ENCODE data around the gene ACSF3.
A peak's percentile ranks its signal among the peaks of the same experiment; 100 is the strongest.

The ACSF3 gene

DNA sequence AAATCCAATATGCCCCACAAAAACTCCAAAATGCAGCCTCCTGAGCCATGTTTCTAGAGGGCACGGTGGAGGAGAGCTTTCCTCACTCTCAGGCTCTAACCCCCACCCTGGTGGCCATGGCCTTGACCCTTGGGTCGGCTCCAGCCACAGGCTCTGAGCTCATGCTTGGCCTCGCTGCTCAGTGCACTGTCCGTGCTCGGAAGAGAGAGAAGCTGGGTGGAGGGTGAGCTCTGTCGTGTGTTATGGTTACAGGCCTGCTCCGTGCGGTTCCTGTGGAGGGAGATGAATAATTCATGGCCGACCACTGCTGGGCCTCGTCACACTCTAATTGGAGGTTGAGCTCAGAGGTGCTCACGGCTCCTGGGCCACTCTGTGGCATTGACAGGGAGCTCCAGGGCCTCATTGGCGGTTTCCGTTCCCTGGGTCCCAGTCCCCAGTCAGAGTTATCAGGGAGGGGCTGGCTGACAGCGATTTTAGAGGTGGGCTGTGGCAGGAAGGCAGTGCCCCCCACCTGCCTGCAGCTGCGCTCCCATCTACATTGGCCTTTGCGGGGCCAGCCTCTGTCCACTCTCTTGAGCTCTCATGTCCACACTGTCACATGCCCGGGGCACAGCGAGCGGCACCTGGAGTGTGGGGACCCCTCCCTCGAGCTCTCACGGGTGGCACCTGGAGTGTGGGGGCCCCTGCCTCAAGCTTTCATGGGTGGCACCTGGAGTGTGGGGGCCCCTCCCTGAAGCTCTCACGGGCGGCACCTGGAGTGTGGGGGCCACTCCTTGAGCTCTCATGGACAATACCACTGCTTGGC is 24.9 kb downstream of the ACSF3 start:
- ChIA-PET POLR2A (interaction anchor here (1.1 kb wide), 1 partner anchor 87 kb away, joined by 3 read pairs; no protein-coding TSS in a partner anchor), CTCF (interaction anchor here (0.5 to 1.5 kb wide), 9 partner anchors 15 to 161 kb away, joined by 3 to 5 read pairs (median 3); no protein-coding TSS in a partner anchor)
- H3K27me3 ChIP-seq (replicated peaks in 2 of 5; ENCODE audit: control insufficient read depth in 4 of 5, insufficient read depth in 5 of 5, low read length in 4 of 5), result no peaks in the 10 kb centered on the region
- H3K4me3 ChIP-seq (ENCODE audit: control insufficient read depth in 1 of 7, extremely low read depth in 1 of 7, insufficient read depth in 4 of 7, low read depth in 2 of 7, low read length in 6 of 7), result peak overlapping the region in 2 of 7 experiments; percentile 7 to 11
- H3K36me3 ChIP-seq (ENCODE audit: control insufficient read depth in 4 of 4, insufficient read depth in 4 of 4, low read length in 3 of 4), result peaks cover 0 to 80% (median 41%) of the 10 kb centered on the region in 4 experiments
- DNase-seq, result peak; percentile 34 to 81 (median 67)
- peaks cover 10 to 66% (median 65%) of the 10 kb centered on the region in 4 experiments for H3K4me1 ChIP-seq (ENCODE audit: control extremely low read depth in 1 of 4, control insufficient read depth in 4 of 4, insufficient read depth in 4 of 4, low read length in 3 of 4)
- H3K9me3 ChIP-seq (ENCODE audit: control extremely low read depth in 1 of 5, control insufficient read depth in 4 of 5, insufficient read depth in 2 of 5, low read depth in 1 of 5, low read length in 4 of 5), result no peaks in the 10 kb centered on the region
- H3K27ac ChIP-seq (ENCODE audit: insufficient read depth in 1 of 2, low read depth in 1 of 2, low read length in 2 of 2, poor library complexity in 1 of 2, severe bottlenecking in 2 of 2), result peak overlapping the region in 1 of 2 experiments; percentile 49
- 46% methylated on average over 15 of the region's 23 CpGs for WGBS (ENCODE audit: insufficient coverage)

DNA sequence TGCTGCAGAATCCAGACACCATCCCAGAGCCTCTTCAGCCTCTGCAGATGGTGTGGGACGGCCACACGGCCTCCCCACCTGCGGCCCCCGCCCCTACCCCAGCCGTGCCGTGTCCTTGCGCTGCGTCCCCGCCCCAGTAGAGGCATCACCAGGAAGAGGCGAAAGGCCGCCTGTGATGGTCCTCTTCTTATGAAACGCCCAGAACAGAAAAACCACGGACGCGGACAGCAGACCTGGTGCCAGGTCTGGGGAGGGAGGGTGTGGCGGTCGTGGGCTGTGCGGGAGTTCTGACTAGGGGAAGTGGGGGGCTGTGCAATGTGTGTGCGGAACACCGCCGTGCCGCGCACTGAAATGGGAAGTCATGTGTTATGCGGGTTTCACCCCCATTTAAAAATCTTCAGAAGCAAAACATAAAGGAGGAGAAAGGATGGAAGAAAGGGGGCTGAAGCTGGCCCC is 25.5 kb downstream of the ACSF3 start:
- Histone ChIP-seq H3K27me3 (replicated peaks in 2 of 5; ENCODE audit: control insufficient read depth in 4 of 5, insufficient read depth in 5 of 5, low read length in 4 of 5) (no peaks in the 10 kb centered on the region), H3K27ac (ENCODE audit: insufficient read depth in 1 of 2, low read depth in 1 of 2, low read length in 2 of 2, poor library complexity in 1 of 2, severe bottlenecking in 2 of 2) (no peak overlapping the region), H3K36me3 (ENCODE audit: control insufficient read depth in 4 of 4, insufficient read depth in 4 of 4, low read length in 3 of 4) (peaks cover 3 to 80% (median 45%) of the 10 kb centered on the region in 4 experiments), H3K4me3 (ENCODE audit: control insufficient read depth in 1 of 7, extremely low read depth in 1 of 7, insufficient read depth in 4 of 7, low read depth in 2 of 7, low read length in 6 of 7) (peak overlapping the region in 2 of 7 experiments; percentile 7 to 11), H3K9me3 (ENCODE audit: control extremely low read depth in 1 of 5, control insufficient read depth in 4 of 5, insufficient read depth in 2 of 5, low read depth in 1 of 5, low read length in 4 of 5) (no peaks in the 10 kb centered on the region), H3K4me1 (ENCODE audit: control extremely low read depth in 1 of 4, control insufficient read depth in 4 of 4, insufficient read depth in 4 of 4, low read length in 3 of 4) (peaks cover 10 to 60% (median 59%) of the 10 kb centered on the region in 4 experiments)
- peak; percentile 48 to 87 (median 81) for DNase-seq
- POLR2A ChIA-PET, result interaction anchor here (1.1 kb wide), 1 partner anchor 87 kb away, joined by 3 read pairs; no protein-coding TSS in a partner anchor
- WGBS (ENCODE audit: insufficient coverage), result 19% methylated on average over 14 of the region's 24 CpGs
- CTCF ChIA-PET, result interaction anchor here (1.1 to 1.5 kb wide), 4 partner anchors 16 to 94 kb away, joined by 3 to 5 read pairs (median 4); no protein-coding TSS in a partner anchor

DNA sequence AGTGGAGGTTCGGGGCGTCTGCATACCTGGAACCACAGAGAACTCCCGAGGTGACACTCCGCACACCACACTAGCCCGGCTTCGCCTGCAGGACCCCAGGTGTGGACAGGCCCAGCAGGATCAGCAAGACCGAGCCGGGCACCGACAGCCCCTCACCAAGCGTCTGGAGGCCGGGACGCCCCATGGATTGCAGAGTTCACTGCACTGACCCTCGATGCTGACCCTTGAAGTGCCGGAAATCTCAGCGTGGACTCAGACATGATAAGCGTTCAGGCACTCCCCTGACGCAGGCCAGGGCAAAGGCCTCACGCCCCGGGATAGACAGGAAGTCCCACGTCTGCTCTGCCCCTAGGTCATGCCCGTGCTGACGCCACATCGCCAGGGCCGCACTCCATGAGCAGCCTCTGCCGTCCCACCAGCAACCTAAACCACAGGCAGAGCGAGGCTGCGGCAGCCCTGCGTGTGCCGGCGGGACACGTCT is 26.0 kb downstream of the ACSF3 start:
- POLR2A ChIA-PET, result no interaction called here
- DNase-seq, result no peak
- H3K9me3 ChIP-seq (ENCODE audit: control extremely low read depth in 1 of 5, control insufficient read depth in 4 of 5, insufficient read depth in 2 of 5, low read depth in 1 of 5, low read length in 4 of 5), result peaks cover 0 to 2% (median 0%) of the 10 kb centered on the region in 5 experiments
- CTCF ChIA-PET, result no interaction called here
- no peaks in the 10 kb centered on the region for H3K27me3 ChIP-seq (replicated peaks in 2 of 5; ENCODE audit: control insufficient read depth in 4 of 5, insufficient read depth in 5 of 5, low read length in 4 of 5)
- peaks cover 8 to 54% (median 54%) of the 10 kb centered on the region in 4 experiments for H3K4me1 ChIP-seq (ENCODE audit: control extremely low read depth in 1 of 4, control insufficient read depth in 4 of 4, insufficient read depth in 4 of 4, low read length in 3 of 4)
- peaks cover 8 to 80% (median 48%) of the 10 kb centered on the region in 4 experiments for H3K36me3 ChIP-seq (ENCODE audit: control insufficient read depth in 4 of 4, insufficient read depth in 4 of 4, low read length in 3 of 4)
- no peak overlapping the region for H3K27ac ChIP-seq (ENCODE audit: insufficient read depth in 1 of 2, low read depth in 1 of 2, low read length in 2 of 2, poor library complexity in 1 of 2, severe bottlenecking in 2 of 2)
- peak overlapping the region in 1 of 7 experiments; percentile 1 for H3K4me3 ChIP-seq (ENCODE audit: control insufficient read depth in 1 of 7, extremely low read depth in 1 of 7, insufficient read depth in 4 of 7, low read depth in 2 of 7, low read length in 6 of 7)
- 88% methylated on average over 30 of the region's 31 CpGs for WGBS (ENCODE audit: insufficient coverage)

DNA sequence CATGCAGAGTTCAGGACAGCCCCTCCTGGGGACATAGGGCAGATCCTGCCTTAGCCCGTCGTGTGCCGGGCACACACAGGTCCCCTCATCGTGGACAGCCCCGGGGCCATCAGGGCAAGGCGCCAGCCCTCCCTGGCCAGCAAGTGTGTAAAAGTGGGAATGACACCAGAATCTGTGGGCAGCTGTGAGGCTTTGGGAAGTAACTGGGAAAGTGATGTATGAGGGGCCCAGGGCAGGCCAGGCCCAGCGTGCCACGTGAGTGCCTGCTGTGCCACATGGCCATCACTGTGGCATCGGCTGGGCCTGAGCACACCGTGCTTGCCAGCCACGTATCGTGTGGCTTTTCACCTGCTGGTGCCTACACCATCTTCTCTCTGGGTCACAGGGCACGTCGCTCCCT is 26.6 kb downstream of the ACSF3 start:
- ChIA-PET POLR2A (no interaction called here), CTCF (no interaction called here)
- no peak for DNase-seq
- WGBS (ENCODE audit: insufficient coverage), result 98% methylated on average over 14 of the region's 14 CpGs
- peaks cover 9 to 81% (median 51%) of the 10 kb centered on the region in 4 experiments for H3K36me3 ChIP-seq (ENCODE audit: control insufficient read depth in 4 of 4, insufficient read depth in 4 of 4, low read length in 3 of 4)
- H3K4me3 ChIP-seq (ENCODE audit: control insufficient read depth in 1 of 7, extremely low read depth in 1 of 7, insufficient read depth in 4 of 7, low read depth in 2 of 7, low read length in 6 of 7), result no peak overlapping the region
- no peaks in the 10 kb centered on the region for H3K27me3 ChIP-seq (replicated peaks in 2 of 5; ENCODE audit: control insufficient read depth in 4 of 5, insufficient read depth in 5 of 5, low read length in 4 of 5)
- no peak overlapping the region for H3K27ac ChIP-seq (ENCODE audit: insufficient read depth in 1 of 2, low read depth in 1 of 2, low read length in 2 of 2, poor library complexity in 1 of 2, severe bottlenecking in 2 of 2)
- peaks cover 0 to 3% (median 0%) of the 10 kb centered on the region in 5 experiments for H3K9me3 ChIP-seq (ENCODE audit: control extremely low read depth in 1 of 5, control insufficient read depth in 4 of 5, insufficient read depth in 2 of 5, low read depth in 1 of 5, low read length in 4 of 5)
- peaks cover 4 to 49% (median 48%) of the 10 kb centered on the region in 4 experiments for H3K4me1 ChIP-seq (ENCODE audit: control extremely low read depth in 1 of 4, control insufficient read depth in 4 of 4, insufficient read depth in 4 of 4, low read length in 3 of 4)

DNA sequence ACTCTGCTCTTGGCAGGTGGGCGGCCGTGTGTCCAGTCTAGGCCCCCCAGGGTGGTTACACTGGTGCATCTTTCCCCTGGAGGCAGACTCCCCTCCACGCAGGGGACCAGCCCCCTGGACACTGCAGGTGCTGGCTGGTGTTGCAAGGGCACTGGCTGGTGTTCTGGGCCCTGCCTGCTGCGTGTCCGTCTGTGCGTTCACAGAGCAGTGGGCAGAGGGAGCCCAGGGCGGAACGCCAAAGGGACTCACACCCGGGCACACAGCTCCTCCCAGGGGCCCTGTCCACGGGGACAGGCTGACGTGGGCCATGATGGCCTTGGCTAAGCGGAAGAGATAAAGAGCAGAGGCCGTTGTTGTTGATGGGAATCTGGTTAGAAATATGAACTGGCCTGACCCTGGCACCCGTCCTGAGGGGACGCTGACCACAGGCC is 27.3 kb downstream of the ACSF3 start:
- CTCF ChIA-PET, result no interaction called here
- H3K27me3 ChIP-seq (replicated peaks in 2 of 5; ENCODE audit: control insufficient read depth in 4 of 5, insufficient read depth in 5 of 5, low read length in 4 of 5), result no peaks in the 10 kb centered on the region
- H3K4me3 ChIP-seq (ENCODE audit: control insufficient read depth in 1 of 7, extremely low read depth in 1 of 7, insufficient read depth in 4 of 7, low read depth in 2 of 7, low read length in 6 of 7), result no peak overlapping the region
- POLR2A ChIA-PET, result no interaction called here
- WGBS (ENCODE audit: insufficient coverage), result 97% methylated on average over 13 of the region's 15 CpGs
- no peak overlapping the region for H3K27ac ChIP-seq (ENCODE audit: insufficient read depth in 1 of 2, low read depth in 1 of 2, low read length in 2 of 2, poor library complexity in 1 of 2, severe bottlenecking in 2 of 2)
- H3K36me3 ChIP-seq (ENCODE audit: control insufficient read depth in 4 of 4, insufficient read depth in 4 of 4, low read length in 3 of 4), result peaks cover 9 to 86% (median 55%) of the 10 kb centered on the region in 4 experiments
- peaks cover 0 to 8% (median 2%) of the 10 kb centered on the region in 5 experiments for H3K9me3 ChIP-seq (ENCODE audit: control extremely low read depth in 1 of 5, control insufficient read depth in 4 of 5, insufficient read depth in 2 of 5, low read depth in 1 of 5, low read length in 4 of 5)
- peaks cover 2 to 42% (median 41%) of the 10 kb centered on the region in 4 experiments for H3K4me1 ChIP-seq (ENCODE audit: control extremely low read depth in 1 of 4, control insufficient read depth in 4 of 4, insufficient read depth in 4 of 4, low read length in 3 of 4)
- DNase-seq, result no peak

DNA sequence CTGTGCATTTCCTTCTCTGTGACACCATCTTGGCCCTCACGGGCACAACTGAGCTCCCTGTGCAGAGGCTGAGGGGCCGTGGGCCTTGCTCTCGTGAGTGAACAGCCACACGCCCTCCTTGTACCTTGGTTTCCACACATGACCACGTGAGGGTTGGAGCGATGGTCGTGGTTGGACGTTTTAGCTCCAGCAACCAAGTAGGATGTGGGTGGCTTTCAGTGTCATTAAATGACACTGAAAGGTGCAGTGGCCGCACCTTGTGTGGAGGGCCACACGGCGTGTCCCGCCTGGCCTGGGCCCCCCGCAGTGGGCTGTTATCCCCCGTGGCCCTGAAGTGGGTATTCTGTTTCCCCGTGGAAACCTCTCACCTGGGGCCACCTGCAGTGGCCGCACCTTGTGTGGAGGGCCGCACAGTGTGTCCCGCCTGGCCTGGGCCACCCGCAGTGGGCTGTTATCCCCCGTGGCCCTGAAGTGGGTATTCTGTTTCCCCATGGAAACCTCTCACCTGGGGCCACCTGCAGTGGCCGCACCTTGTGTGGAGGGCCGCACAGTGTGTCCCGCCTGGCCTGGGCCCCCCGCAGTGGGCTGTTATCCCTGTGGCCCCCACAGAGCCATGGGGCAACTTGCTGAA is 28.2 kb downstream of the ACSF3 start:
- H3K27ac ChIP-seq (ENCODE audit: insufficient read depth in 1 of 2, low read depth in 1 of 2, low read length in 2 of 2, poor library complexity in 1 of 2, severe bottlenecking in 2 of 2), result no peak overlapping the region
- peaks cover 0 to 33% (median 33%) of the 10 kb centered on the region in 4 experiments for H3K4me1 ChIP-seq (ENCODE audit: control extremely low read depth in 1 of 4, control insufficient read depth in 4 of 4, insufficient read depth in 4 of 4, low read length in 3 of 4)
- no peak overlapping the region for H3K4me3 ChIP-seq (ENCODE audit: control insufficient read depth in 1 of 7, extremely low read depth in 1 of 7, insufficient read depth in 4 of 7, low read depth in 2 of 7, low read length in 6 of 7)
- no peaks in the 10 kb centered on the region for H3K27me3 ChIP-seq (replicated peaks in 2 of 5; ENCODE audit: control insufficient read depth in 4 of 5, insufficient read depth in 5 of 5, low read length in 4 of 5)
- peaks cover 0 to 8% (median 2%) of the 10 kb centered on the region in 5 experiments for H3K9me3 ChIP-seq (ENCODE audit: control extremely low read depth in 1 of 5, control insufficient read depth in 4 of 5, insufficient read depth in 2 of 5, low read depth in 1 of 5, low read length in 4 of 5)
- H3K36me3 ChIP-seq (ENCODE audit: control insufficient read depth in 4 of 4, insufficient read depth in 4 of 4, low read length in 3 of 4), result peaks cover 9 to 80% (median 59%) of the 10 kb centered on the region in 4 experiments
- CTCF ChIA-PET, result interaction anchor here (1.3 kb wide), 1 partner anchor 12 kb away, joined by 3 read pairs; no protein-coding TSS in a partner anchor
- WGBS (ENCODE audit: insufficient coverage), result 90% methylated on average over 17 of the region's 24 CpGs
- POLR2A ChIA-PET, result no interaction called here
- no peak for DNase-seq
